Measurements from ENCODE around the gene M1AP.

Gene M1AP

DNA sequence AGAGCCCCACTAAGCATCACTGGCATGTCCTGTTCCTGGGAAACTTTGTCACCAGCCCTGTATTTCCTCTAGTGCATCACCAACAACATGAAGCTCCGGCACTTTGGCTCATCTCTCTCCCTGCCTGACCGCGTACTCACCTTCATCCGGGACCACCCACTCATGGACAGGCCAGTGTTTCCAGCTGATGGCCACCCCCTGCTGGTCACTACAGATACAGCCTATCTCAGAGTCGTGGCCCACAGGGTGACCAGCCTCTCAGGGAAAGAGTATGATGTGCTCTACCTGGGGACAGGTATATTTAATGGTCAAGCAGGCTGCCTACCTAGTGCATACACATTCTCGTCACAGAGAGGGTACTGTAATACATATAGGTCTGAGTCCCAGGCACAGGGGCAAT is 27.0 kb upstream of the M1AP start:
- DNase-seq (ENCODE audit: low read depth, low spot score), result no peak
- in situ Hi-C loops (cut with HindIII; ENCODE audit: low sequenced_read_pairs), result no loop called here
- peak; percentile 27 for TF ChIP-seq CTCF (IDR thresholded peaks at IDR 0.05; ENCODE audit: low read depth, low read length)
- H3K4me3 ChIP-seq (ENCODE audit: low read depth, low read length), result no peak overlapping the region

- no peak overlapping the region for H3K4me3 ChIP-seq (ENCODE audit: low read depth, low read length)
- no peak for TF ChIP-seq CTCF (IDR thresholded peaks at IDR 0.05; ENCODE audit: low read depth, low read length)
- in situ Hi-C loops (cut with HindIII; ENCODE audit: low sequenced_read_pairs), result no loop called here
- no peak for DNase-seq (ENCODE audit: low read depth, low spot score)
Measured at GRCh38 chr2:74673826-74674528, 25.8 kb upstream of the M1AP start.

DNA sequence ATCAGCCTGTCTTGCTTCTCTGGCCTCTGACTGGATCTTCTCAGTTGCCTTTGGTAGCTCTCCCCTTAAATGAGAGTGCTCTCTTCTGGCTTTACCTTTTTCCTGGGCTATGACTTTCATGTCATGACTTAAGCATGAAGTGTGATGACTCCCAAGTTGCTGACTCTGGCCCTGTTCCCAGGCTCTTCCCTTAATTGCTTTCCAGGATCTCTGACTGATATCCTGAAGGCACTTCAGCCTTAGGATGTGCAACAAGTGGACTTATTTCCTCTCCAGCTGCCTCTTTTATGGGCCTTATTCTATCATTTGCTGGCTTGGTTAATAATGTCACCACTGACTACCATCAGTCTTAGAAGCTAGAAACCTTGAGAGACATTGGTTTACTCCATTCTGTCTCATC is 23.3 kb upstream of the M1AP start:
- peak; percentile 40 for DNase-seq (ENCODE audit: low read depth, low spot score)
- H3K4me3 ChIP-seq (ENCODE audit: low read depth, low read length), result no peak overlapping the region
- in situ Hi-C loops (cut with HindIII; ENCODE audit: low sequenced_read_pairs), result no loop called here
- no peak for TF ChIP-seq CTCF (IDR thresholded peaks at IDR 0.05; ENCODE audit: low read depth, low read length)

- no peak for DNase-seq (ENCODE audit: low read depth, low spot score)
- in situ Hi-C loops (cut with HindIII; ENCODE audit: low sequenced_read_pairs), result no loop called here
- TF ChIP-seq CTCF (IDR thresholded peaks at IDR 0.05; ENCODE audit: low read depth, low read length), result no peak
- no peak overlapping the region for H3K4me3 ChIP-seq (ENCODE audit: low read depth, low read length)
Measured at GRCh38 chr2:74670263-74670662, 22.1 kb upstream of the M1AP start.

- H3K4me3 ChIP-seq (ENCODE audit: low read depth, low read length), result no peak overlapping the region
- TF ChIP-seq CTCF (IDR thresholded peaks at IDR 0.05; ENCODE audit: low read depth, low read length), result no peak
- in situ Hi-C loops (cut with HindIII; ENCODE audit: low sequenced_read_pairs), result no loop called here
- DNase-seq (ENCODE audit: low read depth, low spot score), result no peak
Measured at GRCh38 chr2:74668087-74668486, 20.0 kb upstream of the M1AP start.

DNA sequence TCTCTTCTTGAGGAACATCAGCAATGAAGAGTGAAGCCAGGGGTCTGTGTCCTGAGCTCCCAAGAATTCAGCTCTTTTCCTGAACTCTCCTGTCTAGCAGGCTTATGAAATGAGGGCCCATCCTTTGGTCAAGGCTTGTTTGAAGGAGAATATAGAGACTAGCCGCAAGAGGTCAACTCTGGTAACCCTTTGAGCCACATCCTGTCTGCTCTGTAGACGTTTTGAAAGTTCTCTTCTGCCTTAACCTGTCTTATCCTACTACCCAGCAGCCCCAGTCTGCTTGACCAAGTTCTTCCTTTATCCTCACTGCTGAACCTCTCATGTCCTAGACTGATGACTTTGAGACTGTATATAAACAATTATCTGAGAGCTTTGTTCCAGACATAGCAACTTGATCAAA is 11.3 kb upstream of the M1AP start:
- DNase-seq (ENCODE audit: low read depth, low spot score), result no peak
- TF ChIP-seq CTCF (IDR thresholded peaks at IDR 0.05; ENCODE audit: low read depth, low read length), result no peak
- in situ Hi-C loops (cut with HindIII; ENCODE audit: low sequenced_read_pairs), result no loop called here
- no peak overlapping the region for H3K4me3 ChIP-seq (ENCODE audit: low read depth, low read length)
